HUES48 (cell line): Measurements from ENCODE around the gene GNRHR.
A peak's percentile ranks its signal among the peaks of the same experiment; 100 is the strongest.

Source experiments
- H3K27ac ChIP-seq: one replicate; pipeline ENCODE4 v1.7.0; 2013; ENCODE audit warnings: low read depth, low read length, inconsistent platforms
- H3K27me3 ChIP-seq: 2 replicates; pipeline ENCODE4 v1.6.1; 2013; ENCODE audit warnings: mild to moderate bottlenecking, low read length; ENCODE audit not compliant: control insufficient read depth, insufficient read depth
- H3K36me3 ChIP-seq: 2 replicates; pipeline ENCODE4 v1.6.1; 2013; ENCODE audit warnings: low read length; ENCODE audit not compliant: control insufficient read depth, insufficient read depth
- H3K4me1 ChIP-seq: 2 replicates; pipeline ENCODE4 v1.6.1; 2013; ENCODE audit warnings: mild to moderate bottlenecking, low read length; ENCODE audit not compliant: control insufficient read depth, insufficient read depth
- H3K4me3 ChIP-seq: 2 replicates; pipeline ENCODE4 v1.5.1; 2013; ENCODE audit warnings: mild to moderate bottlenecking, low read depth, low read length
- H3K9ac ChIP-seq: 2 replicates; pipeline ENCODE4 v1.6.1; 2013; ENCODE audit warnings: mild to moderate bottlenecking, low read depth, low read length, moderate library complexity
- H3K9me3 ChIP-seq: 2 replicates; pipeline ENCODE4 v1.6.1; 2013; ENCODE audit warnings: low read length; ENCODE audit not compliant: control insufficient read depth, insufficient read depth

GNRHR gene

DNA sequence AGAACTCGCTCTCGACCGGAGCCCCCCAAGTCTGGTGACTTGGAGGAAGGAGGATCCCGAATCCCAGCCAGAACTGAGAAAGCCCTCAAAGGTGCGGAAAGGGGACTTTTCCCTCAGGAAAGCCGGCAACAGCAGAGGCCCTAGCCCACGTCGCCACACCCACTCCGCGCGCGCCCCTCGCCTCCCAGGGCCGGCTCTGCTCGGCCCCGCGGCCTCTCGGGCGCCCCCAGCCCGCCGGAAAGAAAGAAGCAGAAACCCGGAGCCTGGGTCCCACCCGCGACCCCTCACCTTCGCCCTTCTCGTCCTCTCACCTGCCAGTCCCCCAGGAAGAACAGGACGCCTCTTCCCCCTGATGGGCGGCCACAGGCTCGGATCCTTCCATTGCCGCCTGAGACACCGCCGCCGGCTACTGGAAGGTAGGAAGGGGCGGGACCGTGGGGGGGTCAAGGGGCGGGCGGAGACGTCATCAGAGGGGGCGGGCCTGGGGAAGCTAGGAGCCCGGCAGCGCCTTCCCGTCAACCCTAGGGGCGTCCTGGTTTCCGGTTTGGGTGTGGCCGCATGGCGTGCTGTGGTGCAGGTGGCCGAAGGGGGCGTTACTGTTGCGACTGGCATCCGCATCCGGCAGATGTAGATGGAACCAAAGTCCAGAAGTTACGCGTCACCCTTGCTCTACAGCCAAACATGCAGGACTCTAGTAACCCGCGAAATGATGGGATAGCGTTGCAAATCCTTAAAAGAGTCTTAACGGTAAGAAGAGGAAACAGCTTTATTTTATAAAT, 53.3 kb downstream of the GNRHR start, which contains the start of gene UBA6:
Gene UBA6 (minus strand): TSS at position 418 of the 779 bp plus-strand sequence. CDS start 36 bp downstream, at position 382.
- H3K4me1 ChIP-seq, result no peaks in the 10 kb centered on the region; the same call in 1 of the 2 replicates
- peak within 1 kb of the TSS; percentile 83 for H3K4me3 ChIP-seq
- peak within 1 kb of the TSS; percentile 85 for H3K27ac ChIP-seq
- H3K27me3 ChIP-seq, result no peaks in the 10 kb centered on the region
- peaks cover 14% of the 10 kb centered on the region; the same call in 1 of the 2 replicates for H3K36me3 ChIP-seq
- no peaks in the 10 kb centered on the region for H3K9me3 ChIP-seq
- H3K9ac ChIP-seq, result peak within 1 kb of the TSS; percentile 82

DNA sequence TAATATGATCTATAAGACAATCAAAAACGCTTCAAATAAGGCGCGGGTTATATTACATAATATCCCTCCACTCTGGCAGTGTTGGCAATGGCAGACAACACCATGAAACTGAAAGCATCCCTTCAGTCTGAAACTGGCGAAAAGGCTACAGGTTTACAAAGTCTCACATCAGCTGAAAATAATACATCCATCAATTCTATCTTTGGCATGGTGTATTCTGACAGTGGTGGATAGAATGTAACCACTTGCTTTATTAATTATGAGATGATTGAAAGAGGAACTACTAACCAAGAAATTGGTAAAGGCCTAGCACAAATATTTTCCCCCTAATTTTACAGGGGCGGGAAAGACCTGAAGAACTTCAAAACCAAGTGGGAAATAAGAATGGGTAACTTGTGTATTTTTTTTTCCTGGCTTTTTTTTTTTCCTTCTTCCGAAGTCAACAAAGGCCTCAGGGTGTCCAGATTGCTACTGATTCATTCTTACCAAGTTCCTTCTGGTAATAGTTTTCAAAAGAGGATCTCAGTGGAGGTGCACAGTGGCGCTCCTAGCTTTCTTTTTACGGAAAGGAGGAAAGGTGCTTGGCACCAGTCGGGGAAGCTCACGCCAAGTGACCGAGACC, 54.0 kb downstream of the GNRHR start:
- H3K27me3 ChIP-seq, result no peaks in the 10 kb centered on the region
- peak overlapping the region; percentile 85 for H3K27ac ChIP-seq
- H3K9me3 ChIP-seq, result no peaks in the 10 kb centered on the region
- peak overlapping the region; percentile 83 for H3K4me3 ChIP-seq
- H3K9ac ChIP-seq, result peak overlapping the region; percentile 82
- peaks cover 20% of the 10 kb centered on the region for H3K36me3 ChIP-seq
- H3K4me1 ChIP-seq, result no peaks in the 10 kb centered on the region; the same call in 1 of the 2 replicates

- no peaks in the 10 kb centered on the region for H3K9me3 ChIP-seq
- no peak overlapping the region for H3K27ac ChIP-seq
- H3K36me3 ChIP-seq, result peaks cover 26% of the 10 kb centered on the region
- no peaks in the 10 kb centered on the region; the same call in 1 of the 2 replicates for H3K4me1 ChIP-seq
- no peak overlapping the region for H3K9ac ChIP-seq
- H3K4me3 ChIP-seq, result peak overlapping the region; percentile 83
- no peaks in the 10 kb centered on the region for H3K27me3 ChIP-seq
These were observed 54.6 kb downstream of the GNRHR start for GRCh38 chr4:67699603-67700002.

DNA sequence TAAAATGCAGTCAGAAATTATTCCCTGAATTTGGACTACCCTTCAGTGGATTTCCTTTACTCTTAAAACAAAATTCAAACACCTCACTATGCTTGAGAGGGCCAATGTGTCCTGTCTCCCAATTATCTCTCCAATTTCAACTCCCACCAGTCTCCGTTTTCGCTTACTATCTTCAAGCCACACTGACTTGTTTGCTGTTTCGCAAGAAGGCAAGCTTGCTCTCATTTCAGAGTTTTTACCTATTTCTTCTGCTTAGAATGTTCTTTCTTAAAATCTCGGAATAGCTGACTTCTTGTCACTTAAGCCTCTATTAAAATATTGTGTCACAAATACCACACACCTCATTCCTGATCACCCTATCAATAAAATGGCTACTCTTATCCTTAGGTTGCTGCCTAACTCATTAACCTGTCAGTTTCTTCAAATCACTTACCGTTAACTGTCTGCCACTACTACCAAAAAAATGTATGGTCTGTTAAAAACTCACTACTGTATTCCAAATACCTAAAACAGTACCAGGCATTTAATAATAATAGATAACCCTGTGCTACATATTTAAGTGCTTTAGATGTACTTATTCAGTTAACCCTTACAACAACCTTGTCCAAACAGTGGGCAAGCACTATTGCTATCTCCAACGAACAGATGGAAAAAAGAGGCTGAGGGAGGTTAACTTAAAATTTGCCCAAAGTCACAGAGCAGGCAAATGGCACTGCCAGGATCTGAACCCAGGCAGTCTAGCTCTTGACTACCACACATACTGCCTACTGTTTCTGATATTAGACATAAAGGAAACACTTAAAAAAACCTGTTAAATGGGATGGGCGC, 56.1 kb downstream of the GNRHR start:
- H3K4me3 ChIP-seq, result no peak overlapping the region
- peaks cover 27% of the 10 kb centered on the region for H3K36me3 ChIP-seq
- no peak overlapping the region for H3K9ac ChIP-seq
- H3K9me3 ChIP-seq, result no peaks in the 10 kb centered on the region
- no peaks in the 10 kb centered on the region; the same call in 1 of the 2 replicates for H3K4me1 ChIP-seq
- no peaks in the 10 kb centered on the region for H3K27me3 ChIP-seq
- H3K27ac ChIP-seq, result no peak overlapping the region

GRCh38 chr4:67696061-67696460, 58.1 kb downstream of the GNRHR start:
- Histone ChIP-seq H3K27me3 (no peaks in the 10 kb centered on the region), H3K9me3 (no peaks in the 10 kb centered on the region), H3K4me3 (no peak overlapping the region), H3K27ac (no peak overlapping the region), H3K36me3 (peaks cover 44% of the 10 kb centered on the region), H3K4me1 (no peaks in the 10 kb centered on the region), H3K9ac (no peak overlapping the region)

GRCh38 chr4:67694662-67695061, 59.5 kb downstream of the GNRHR start:
- Histone ChIP-seq H3K36me3 (peaks cover 45% of the 10 kb centered on the region), H3K27ac (no peak overlapping the region), H3K27me3 (no peaks in the 10 kb centered on the region), H3K4me1 (no peaks in the 10 kb centered on the region), H3K9me3 (no peaks in the 10 kb centered on the region), H3K9ac (no peak overlapping the region), H3K4me3 (no peak overlapping the region)

DNA sequence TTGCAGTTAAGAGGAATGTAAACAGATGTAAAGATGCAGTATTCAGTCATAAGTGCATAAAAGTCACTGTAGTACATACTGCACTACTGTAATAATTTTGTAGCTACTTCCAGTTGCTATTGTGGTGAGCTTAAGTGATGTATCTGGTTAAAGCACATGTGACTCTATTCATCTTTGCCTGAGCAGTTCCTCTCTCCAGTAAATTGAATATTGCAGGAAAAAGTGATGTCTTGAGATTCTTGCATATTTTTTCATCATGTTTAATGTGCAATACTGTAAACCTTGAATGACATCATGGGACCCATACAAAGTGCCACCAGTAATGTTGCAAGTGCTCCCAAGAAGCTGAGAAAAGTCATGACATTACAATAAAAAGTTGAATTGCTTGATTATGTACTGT, 62.9 kb downstream of the GNRHR start:
- no peak overlapping the region for H3K9ac ChIP-seq
- no peak overlapping the region for H3K27ac ChIP-seq
- H3K36me3 ChIP-seq, result peaks cover 41% of the 10 kb centered on the region
- no peaks in the 10 kb centered on the region for H3K4me1 ChIP-seq
- no peaks in the 10 kb centered on the region for H3K9me3 ChIP-seq
- no peaks in the 10 kb centered on the region for H3K27me3 ChIP-seq
- no peak overlapping the region for H3K4me3 ChIP-seq
